ENCODE measurements around the gene BEND5.

DNA sequence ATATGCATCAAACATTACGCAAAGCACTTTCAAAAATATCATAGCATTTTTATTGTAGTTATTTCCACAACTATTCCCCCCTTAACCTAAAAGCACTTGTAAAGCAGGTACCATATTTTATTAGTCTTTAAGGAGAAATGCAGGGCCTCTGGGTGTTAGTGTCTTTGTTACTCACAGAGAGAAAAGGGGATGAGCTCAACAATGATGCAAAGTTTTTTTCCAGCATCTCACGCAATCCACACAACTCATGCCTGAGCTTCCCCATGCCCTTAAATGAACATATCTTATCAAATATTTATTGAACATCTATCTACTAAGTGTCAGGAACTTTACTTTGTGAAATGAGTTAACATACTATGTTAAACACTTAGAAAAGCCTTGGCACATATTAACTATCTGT is 50.6 kb downstream of the BEND5 start:
- no peak for TF ChIP-seq EZH2 (IDR thresholded peaks at IDR 0.05)
- TF ChIP-seq POLR2AphosphoS5 (IDR thresholded peaks at IDR 0.05; ENCODE audit: borderline replicate concordance, low read depth, low read length) = no peak
- no peak for TF ChIP-seq FOXP2 (optimal IDR thresholded peaks at IDR 0.05; ENCODE audit: control extremely low read depth, extremely low read length, insufficient read depth)

Measured in SK-N-MC (cell line).